HepG2 (cell line): Measurements from ENCODE around the gene HDAC10. TPM values are rescaled to one million over a fixed set of nuclear protein-coding genes. Genes with fewer than 3 reads are reported as not detected.
A peak's percentile ranks its signal among the peaks of the same experiment; 100 is the strongest.

Experiments used
- ATAC-seq: fragments of 200-7000 bp; cut with Tn5 transposase; 3 replicates; pipeline ENCODE4 v1.9.1; 2020; ENCODE audit warnings: mild to moderate bottlenecking, moderate library complexity
- BruUV-seq: library from RNA; stranded (reverse); fragments of 400-500 nt; replicated peaks from 2 replicates; lab custom pipeline; 2021; lab: Mats Ljungman, UMichigan
- CTCF ChIA-PET: fragments of 300-600 bp; formaldehyde crosslinking; extraction: SDS; loops from one replicate; lab custom pipeline; 2021; ENCODE audit warnings: low total read pairs, inconsistent platforms, low intra/inter-chr PET ratio; lab: Yijun Ruan, JAX
- POLR2A ChIA-PET: fragments of 350-600 bp; sonication (Branson Sonifier 250); formaldehyde crosslinking; loops from one replicate; lab custom pipeline; 2020; ENCODE audit warnings: antibody characterized with exemption, inconsistent platforms; lab: Yijun Ruan, JAX
- DNase-seq: peaks from one replicate; pipeline ENCODE4 v3.0.0-alpha.2; 2015; ENCODE audit warnings: low spot score
- FAIRE-seq: peaks from 3 replicates; lab custom pipeline; 2011; peaks lifted over from hg19 to GRCh38; lab: Jason Lieb, UNC
- H2AFZ ChIP-seq: one replicate; pipeline ENCODE4 v1.6.1; 2011; ENCODE audit warnings: low read length, inconsistent platforms
- H3K27ac ChIP-seq: fragments of 300-600 bp; 3 replicates; pipeline ENCODE4 v1.8.0; 2011; ENCODE audit warnings: mixed run types, mild to moderate bottlenecking, mixed read lengths, low read length, inconsistent platforms; ENCODE audit not compliant: insufficient read depth; ENCODE audit errors: extremely low read length
- H3K27me3 ChIP-seq, 2 experiments: fragments of 200-600 bp in 1 of 2; 2 replicates in 1 of 2; 3 replicates in 1 of 2; pipeline versions ENCODE4 v1.6.0 to v1.8.0; 2011; ENCODE audit warnings: low read length in 2 of 2, mild to moderate bottlenecking in 2 of 2, moderate library complexity in 2 of 2, inconsistent platforms in 1 of 2; ENCODE audit not compliant: insufficient read depth in 2 of 2, control insufficient read depth in 1 of 2
- H3K36me3 ChIP-seq, 2 experiments: fragments of 200-600 bp in 1 of 2; replicated peaks in 1 of 2; 2 replicates in 1 of 2; 3 replicates in 1 of 2; pipeline versions ENCODE4 v1.5.1 to v1.8.0; 2011; ENCODE audit warnings: low read length in 2 of 2, inconsistent platforms in 1 of 2; ENCODE audit not compliant: insufficient read depth in 2 of 2, control insufficient read depth in 1 of 2
- H3K4me1 ChIP-seq: 2 replicates; pipeline ENCODE4 v1.5.1; 2012; ENCODE audit warnings: low read length, inconsistent platforms; ENCODE audit not compliant: insufficient read depth
- H3K4me2 ChIP-seq: 2 replicates; pipeline ENCODE4 v1.6.0; 2011; ENCODE audit warnings: low read depth, low read length, inconsistent platforms
- H3K4me3 ChIP-seq, 3 experiments: fragments of 200-600 bp in 1 of 3; sonication (generic), shearing (Covaris generic) in 1 of 3; replicated peaks in 1 of 3; 2 replicates each; pipeline ENCODE4 v1.5.1; 2011 to 2016; ENCODE audit warnings: low read length in 3 of 3, inconsistent platforms in 2 of 3, low read depth in 2 of 3, mild to moderate bottlenecking in 2 of 3, control low read depth in 1 of 3, mixed read lengths in 1 of 3; ENCODE audit not compliant: insufficient read depth in 1 of 3
- H3K79me2 ChIP-seq: one replicate; pipeline ENCODE4 v1.6.1; 2011; ENCODE audit warnings: low read length, inconsistent platforms; ENCODE audit not compliant: insufficient read depth
- H3K9ac ChIP-seq: 2 replicates; pipeline ENCODE4 v1.6.0; 2011; ENCODE audit warnings: mild to moderate bottlenecking, low read depth, low read length, inconsistent platforms; ENCODE audit not compliant: insufficient read depth
- H3K9me3 ChIP-seq: 2 replicates; pipeline ENCODE4 v1.5.1; 2012; ENCODE audit warnings: mild to moderate bottlenecking, low read length
- H4K20me1 ChIP-seq: 2 replicates; pipeline ENCODE4 v1.6.0; 2011; ENCODE audit warnings: inconsistent platforms, mild to moderate bottlenecking, low read length, moderate library complexity; ENCODE audit not compliant: insufficient read depth
- IRX3 ChIP-seq: sonication (generic); formaldehyde crosslinking; IDR thresholded peaks from 2 replicates; pipeline ENCODE4 v1.8.1; 2023; ENCODE audit warnings: mild to moderate bottlenecking, low read depth, missing genetic modification reagents, borderline replicate concordance
- MAFF ChIP-seq: IDR thresholded peaks from 2 replicates; pipeline ENCODE4 v1.6.1; 2011; ENCODE audit warnings: low read depth, low read length, improper control_type of control experiment
- MAFK ChIP-seq, 2 experiments: IDR thresholded peaks in 1 of 2; conservative IDR thresholded peaks in 1 of 2; 2 replicates each; pipeline ENCODE4 v1.6.1; 2011; ENCODE audit warnings: improper control_type of control experiment in 2 of 2, low read length in 2 of 2
- NONO ChIP-seq, 2 experiments: fragments of 450-650 bp in 1 of 2; sonication (generic) in 1 of 2; formaldehyde crosslinking in 1 of 2; IDR thresholded peaks in 1 of 2; conservative IDR thresholded peaks in 1 of 2; 2 replicates each; pipeline versions ENCODE4 v1.6.1 to v1.8.0; 2017 to 2022; ENCODE audit warnings: mild to moderate bottlenecking in 1 of 2, missing genetic modification reagents in 1 of 2, moderate library complexity in 1 of 2
- WGBS: methylation state at CpG from one replicate; pipeline ENCODE4 v1.1.6; 2017; ENCODE audit warnings: low lambda C conversion rate; 5-methylcytosine and 5-hydroxymethylcytosine counted together
- in situ Hi-C: cut with HindIII; loops from 2 replicates; pipeline ENCODE4 v1.10.0; 2017; ENCODE audit warnings: low pct_unique_long_range_greater_than_20kb; ENCODE audit not compliant: extremely low pct_ligation_motif_present
- intact Hi-C: fragments of 100-400 bp; cut with micrococcal nuclease; formaldehyde crosslinking; loops from one replicate; pipeline ENCODE4 v1.10.0; 2022; ENCODE audit not compliant: unreplicated experiment
- polyA plus RNA-seq, 8 experiments: library from polyadenylated mRNA; depleted of rRNA in 3 of 8; stranded (reverse) in 7 of 8; unstranded in 1 of 8; fragments of >200 nt; fragmentation: Illumina TruSeq in 4 of 8; extraction: Trizol in 4 of 8; gene quantifications; 2 replicates each; pipeline versions ENCODE4 v1.2.1 to v1.2.3, GENCODE V29; 2011 to 2016; ENCODE audit warnings: low read depth in 4 of 8, missing spikeins in 1 of 8, mixed read lengths in 1 of 8; ENCODE audit not compliant: insufficient read depth in 1 of 8
- total RNA-seq, 5 experiments: library from RNA; depleted of rRNA; stranded (reverse); fragments of >200 nt; fragmentation: Illumina TruSeq; extraction: Trizol; gene quantifications; 2 replicates each; pipeline ENCODE4 v1.2.3, GENCODE V29; 2016; ENCODE audit warnings: low read depth in 1 of 5

HDAC10 gene
- total and polyA plus RNA-seq, 2 of the 13 experiments (the other 11 are each of a cell fraction or from before 2014, with no cell fraction given), result 13.9 to 14.9 TPM

DNA sequence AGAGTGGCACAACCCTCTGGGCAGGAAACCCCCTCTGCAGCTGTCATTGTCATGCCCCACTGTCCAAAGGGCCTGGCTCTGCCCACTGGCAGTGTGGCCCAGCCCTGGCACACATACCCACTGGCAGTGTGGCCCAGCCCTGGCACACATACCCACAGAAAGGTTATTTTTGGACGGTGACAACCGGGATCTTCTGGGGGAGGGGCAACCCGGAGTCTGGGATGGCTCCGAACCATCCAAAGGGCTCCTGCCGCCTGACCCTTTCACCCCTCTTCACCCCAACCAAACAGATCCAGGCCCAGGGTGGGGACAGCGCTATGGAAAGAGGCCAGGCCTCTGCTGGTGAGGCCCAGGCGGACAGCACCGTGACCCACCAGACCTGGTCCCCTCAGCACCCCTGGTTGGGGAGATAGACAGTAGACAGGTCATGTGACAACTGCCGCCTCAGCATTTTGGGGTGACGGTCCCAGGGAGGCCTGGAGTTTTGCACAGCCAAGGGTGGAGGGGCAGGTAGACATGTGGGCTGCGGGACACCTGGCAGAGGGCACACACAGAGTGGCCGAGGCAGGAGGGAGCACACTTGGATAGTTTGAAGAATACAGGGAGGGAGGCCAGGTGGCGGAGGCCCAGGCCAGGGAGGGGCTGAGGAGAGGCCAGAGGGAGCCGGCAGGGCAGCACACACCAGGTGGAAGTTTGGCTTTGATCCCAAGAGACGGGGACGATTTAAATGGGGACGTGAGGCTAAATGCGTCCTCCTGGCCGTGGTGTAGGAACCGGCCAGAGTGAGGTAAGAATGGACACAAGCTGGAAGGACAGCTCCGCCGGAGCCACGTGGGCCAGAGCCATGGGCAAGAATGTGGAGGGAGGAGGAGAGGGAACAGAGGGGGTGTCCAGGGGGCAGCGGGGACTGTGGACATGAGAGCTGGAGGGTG is 7.6 kb upstream of the HDAC10 start:
- ATAC-seq (no peak), FAIRE-seq (no peak), DNase-seq (no peak)
- Histone ChIP-seq H3K4me3 (no peak overlapping the region), H2AFZ (no peak overlapping the region), H3K27me3 (peaks cover 5 to 12% of the 10 kb centered on the region in 2 experiments; a peak in 3 of 5 replicates), H3K9ac (no peak overlapping the region), H3K9me3 (no peaks in the 10 kb centered on the region), H3K36me3 (peaks cover 3% of the 10 kb centered on the region in 2 experiments; a peak in 1 of 5 replicates), H3K79me2 (no peaks in the 10 kb centered on the region), H3K27ac (no peak overlapping the region), H4K20me1 (no peaks in the 10 kb centered on the region), H3K4me1 (peaks cover 42% of the 10 kb centered on the region), H3K4me2 (no peak overlapping the region)
- intact Hi-C loops, result no loop called here
- no TSS peak for BruUV-seq
- TF ChIP-seq NONO (IDR thresholded peaks at IDR 0.05), result no peak
- TF ChIP-seq NONO (CRISPR knock-in tag; conservative IDR thresholded peaks at IDR 0.05), result no peak
- TF ChIP-seq MAFK (conservative IDR thresholded peaks at IDR 0.05 in 1 of 2, IDR thresholded peaks at IDR 0.05 in 1 of 2; ENCODE audit: low read length in 2 of 2), result peak; percentile 93 to 94
- peak; percentile 88 for TF ChIP-seq MAFF
- TF ChIP-seq IRX3 (CRISPR knock-in tag), result no peak
- WGBS, result 94% methylated on average over 24 of the region's 24 CpGs
- in situ Hi-C loops, result no loop called here
- ChIA-PET CTCF (no interaction called here), POLR2A (interaction anchor here (1.1 kb wide), 1 partner anchor 7 kb away, joined by 3 read pairs; the partner anchor contains the start of gene HDAC10)
